ENCODE results near the gene COA8. TPM values are rescaled to one million over a fixed set of nuclear protein-coding genes. Genes with fewer than 3 reads are reported as not detected.

The COA8 gene
- total RNA-seq, 1 donor from 2014 or later: 48.3 TPM

DNA sequence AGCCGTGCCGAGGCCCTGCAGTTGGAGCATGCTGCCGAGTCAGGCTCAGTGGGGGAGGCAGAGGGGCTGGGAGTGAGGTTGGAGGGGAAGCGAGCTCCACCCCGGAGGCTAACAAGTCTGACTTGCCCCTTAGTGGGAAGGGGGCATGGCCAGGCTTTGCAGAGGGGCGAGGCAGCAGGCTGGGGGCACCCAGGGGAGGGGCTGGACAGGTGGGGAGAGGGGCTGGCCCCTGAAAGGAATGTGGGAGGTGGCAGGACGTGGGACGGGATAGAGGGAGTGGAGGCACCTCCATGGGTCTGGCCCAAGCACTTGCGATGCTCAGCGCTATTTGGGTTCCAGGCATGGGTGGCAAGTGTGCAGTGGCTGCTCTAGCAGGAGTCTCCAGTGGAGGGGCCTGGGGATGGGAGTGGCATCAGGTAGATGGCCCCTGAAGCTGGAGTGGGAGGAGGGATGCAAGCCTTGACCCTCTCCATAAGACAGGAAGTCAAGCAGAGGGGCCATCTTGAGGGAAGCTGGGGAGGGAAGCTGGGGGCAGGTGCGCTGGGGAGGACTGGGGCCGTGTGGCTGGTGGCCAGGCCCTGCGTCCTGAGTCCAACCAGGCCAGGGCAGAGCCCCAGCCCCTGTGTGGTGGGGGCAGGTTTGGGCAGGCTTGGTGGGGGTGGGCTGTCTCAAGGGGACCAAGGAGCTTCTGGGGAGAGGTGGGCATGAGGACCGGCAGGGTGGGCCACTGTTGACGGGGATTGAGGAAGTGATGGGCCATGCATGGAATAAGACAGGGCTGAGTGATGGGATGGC, 31.1 kb upstream of the COA8 start:
- no peaks in the 10 kb centered on the region for H3K27me3 ChIP-seq (ENCODE audit: low read depth)
- H3K9me3 ChIP-seq (replicated peaks): no peaks in the 10 kb centered on the region
- no peak for DNase-seq
- no peak overlapping the region for H3K4me3 ChIP-seq
- H3K27ac ChIP-seq (replicated peaks): no peak overlapping the region
- intact Hi-C loops (cut with micrococcal nuclease): no loop called here
- TF ChIP-seq, protein P1, sequence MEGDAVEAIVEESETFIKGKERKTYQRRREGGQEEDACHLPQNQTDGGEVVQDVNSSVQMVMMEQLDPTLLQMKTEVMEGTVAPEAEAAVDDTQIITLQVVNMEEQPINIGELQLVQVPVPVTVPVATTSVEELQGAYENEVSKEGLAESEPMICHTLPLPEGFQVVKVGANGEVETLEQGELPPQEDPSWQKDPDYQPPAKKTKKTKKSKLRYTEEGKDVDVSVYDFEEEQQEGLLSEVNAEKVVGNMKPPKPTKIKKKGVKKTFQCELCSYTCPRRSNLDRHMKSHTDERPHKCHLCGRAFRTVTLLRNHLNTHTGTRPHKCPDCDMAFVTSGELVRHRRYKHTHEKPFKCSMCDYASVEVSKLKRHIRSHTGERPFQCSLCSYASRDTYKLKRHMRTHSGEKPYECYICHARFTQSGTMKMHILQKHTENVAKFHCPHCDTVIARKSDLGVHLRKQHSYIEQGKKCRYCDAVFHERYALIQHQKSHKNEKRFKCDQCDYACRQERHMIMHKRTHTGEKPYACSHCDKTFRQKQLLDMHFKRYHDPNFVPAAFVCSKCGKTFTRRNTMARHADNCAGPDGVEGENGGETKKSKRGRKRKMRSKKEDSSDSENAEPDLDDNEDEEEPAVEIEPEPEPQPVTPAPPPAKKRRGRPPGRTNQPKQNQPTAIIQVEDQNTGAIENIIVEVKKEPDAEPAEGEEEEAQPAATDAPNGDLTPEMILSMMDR (IDR thresholded peaks at IDR 0.05; ENCODE audit: borderline replicate concordance): no peak
- peaks cover 46% of the 10 kb centered on the region for H3K4me1 ChIP-seq
- H3K36me3 ChIP-seq: peaks cover 23% of the 10 kb centered on the region

DNA sequence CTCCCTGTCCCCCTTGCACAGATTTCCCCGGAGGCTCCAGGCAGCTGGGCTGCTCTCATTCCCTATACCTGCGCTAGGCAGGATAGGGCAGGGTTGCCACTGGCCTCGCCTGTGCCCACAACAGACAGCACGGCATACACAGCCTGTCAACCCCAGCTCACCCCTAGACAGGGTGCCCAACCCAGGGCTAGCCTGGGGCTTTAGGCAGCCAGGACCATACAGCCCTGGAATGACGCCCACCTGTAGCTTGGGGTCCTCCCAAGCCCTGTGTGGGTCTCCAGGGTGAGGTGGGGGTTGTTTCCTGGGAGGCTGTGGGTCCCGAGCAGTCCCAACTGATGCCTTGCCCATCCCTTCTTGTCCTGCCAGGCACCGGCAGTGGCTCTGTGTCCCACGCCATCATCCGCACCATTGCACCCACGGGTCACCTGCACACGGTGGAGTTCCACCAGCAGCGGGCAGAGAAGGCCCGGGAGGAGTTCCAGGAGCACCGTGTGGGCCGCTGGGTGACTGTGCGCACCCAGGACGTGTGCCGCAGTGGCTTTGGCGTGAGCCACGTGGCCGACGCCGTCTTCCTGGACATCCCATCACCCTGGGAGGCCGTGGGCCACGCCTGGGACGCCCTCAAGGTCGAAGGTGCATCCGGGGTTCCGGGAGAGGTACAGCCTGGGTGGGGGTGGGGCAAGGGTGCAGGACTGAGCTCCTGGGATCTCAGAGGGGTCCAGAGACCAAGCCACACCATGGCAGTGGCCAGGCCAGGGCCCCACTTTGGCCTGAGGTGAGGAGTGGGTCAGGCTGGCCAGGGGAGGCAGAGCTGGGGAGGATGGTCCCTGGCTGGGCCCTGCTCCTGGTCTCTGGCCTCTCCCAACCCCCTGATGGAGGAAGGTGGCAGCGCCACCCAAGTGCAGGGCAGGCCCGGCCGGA, 30.3 kb upstream of the COA8 start:
- H3K27ac ChIP-seq (replicated peaks): no peak overlapping the region
- no peaks in the 10 kb centered on the region for H3K27me3 ChIP-seq (ENCODE audit: low read depth)
- H3K36me3 ChIP-seq: peaks cover 23% of the 10 kb centered on the region
- DNase-seq: no peak
- no peak overlapping the region for H3K4me3 ChIP-seq
- no peaks in the 10 kb centered on the region for H3K9me3 ChIP-seq (replicated peaks)
- H3K4me1 ChIP-seq: peaks cover 38% of the 10 kb centered on the region
- TF ChIP-seq, protein P1 (IDR thresholded peaks at IDR 0.05; ENCODE audit: borderline replicate concordance): no peak
- intact Hi-C loops (cut with micrococcal nuclease): no loop called here

DNA sequence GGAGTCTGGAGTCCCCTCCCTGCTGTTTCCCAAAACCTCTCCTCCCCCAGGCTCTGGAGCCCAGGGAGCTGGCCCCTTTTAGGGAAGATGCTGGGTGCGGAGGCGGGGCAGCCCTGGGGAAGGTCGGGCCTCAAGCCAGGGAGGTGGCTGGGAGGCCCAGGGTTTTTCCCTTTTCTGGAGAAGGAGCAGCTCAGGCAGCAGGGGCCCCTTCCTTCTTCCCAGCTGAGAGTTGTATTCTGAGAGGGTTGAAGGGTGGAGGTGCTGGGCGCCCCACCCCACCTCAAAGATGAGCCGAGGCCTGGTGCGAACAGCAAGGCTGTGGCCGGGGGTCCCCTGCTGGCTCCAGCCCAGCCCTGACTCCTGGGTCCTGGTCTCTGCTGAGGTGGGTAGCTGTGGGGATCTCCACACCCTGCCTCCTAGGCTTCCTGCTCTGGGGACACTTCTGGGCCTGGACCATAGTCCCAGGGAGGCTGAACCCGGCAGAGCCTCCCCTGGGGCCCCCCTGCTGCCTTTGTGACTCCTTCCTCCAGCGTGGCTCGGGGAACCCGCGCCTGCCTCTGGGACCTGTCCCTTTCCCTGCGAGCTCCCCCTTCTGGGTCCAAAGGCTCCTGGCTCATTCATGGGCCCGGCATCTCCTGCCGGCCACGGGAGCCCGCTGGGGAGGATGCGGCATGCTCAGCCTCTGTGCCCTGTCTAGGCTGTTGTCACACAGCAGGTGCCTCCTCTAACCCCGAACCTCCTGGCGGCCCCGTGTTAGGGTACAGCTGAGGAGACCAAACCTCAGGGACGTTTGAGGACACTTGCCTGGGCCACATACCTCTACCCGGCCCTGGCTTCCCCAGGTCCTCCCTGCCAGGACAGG, 29.4 kb upstream of the COA8 start:
- no peaks in the 10 kb centered on the region for H3K27me3 ChIP-seq (ENCODE audit: low read depth)
- no peak for DNase-seq
- peaks cover 34% of the 10 kb centered on the region for H3K4me1 ChIP-seq
- H3K36me3 ChIP-seq: peaks cover 23% of the 10 kb centered on the region
- intact Hi-C loops (cut with micrococcal nuclease): no loop called here
- no peak overlapping the region for H3K4me3 ChIP-seq
- TF ChIP-seq, protein P1 (IDR thresholded peaks at IDR 0.05; ENCODE audit: borderline replicate concordance): no peak
- H3K9me3 ChIP-seq (replicated peaks): no peaks in the 10 kb centered on the region
- H3K27ac ChIP-seq (replicated peaks): no peak overlapping the region

DNA sequence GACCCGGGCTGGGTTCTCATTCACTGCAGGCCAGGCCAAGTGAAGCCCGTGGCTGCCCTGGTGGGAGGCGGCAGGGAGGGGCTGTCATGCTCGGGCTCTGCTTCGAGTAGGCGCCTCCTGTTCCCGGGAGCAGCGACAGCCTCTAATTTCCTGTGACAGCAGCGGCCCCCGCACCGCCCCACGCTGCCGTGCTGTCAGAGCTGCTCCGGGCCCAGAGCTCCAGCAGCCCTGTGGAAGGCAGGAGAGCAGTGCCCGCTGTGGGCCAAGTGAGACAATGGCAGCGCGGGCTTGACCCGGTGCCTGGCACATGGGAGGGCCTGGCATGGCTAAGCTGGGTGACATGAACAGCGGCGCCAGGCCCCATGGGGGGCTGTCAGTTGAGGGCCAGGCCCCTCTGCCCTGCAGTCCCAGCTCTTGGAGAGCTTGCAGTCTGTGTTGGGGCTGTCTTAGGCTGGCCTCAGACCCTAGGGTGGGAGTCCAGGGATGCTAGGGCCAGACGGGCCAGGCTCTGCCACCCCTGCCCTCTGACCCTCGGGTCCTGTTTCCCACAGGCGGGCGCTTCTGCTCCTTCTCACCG, 28.7 kb upstream of the COA8 start:
- no peak for DNase-seq
- H3K4me1 ChIP-seq: peaks cover 36% of the 10 kb centered on the region
- no peak overlapping the region for H3K27ac ChIP-seq (replicated peaks)
- intact Hi-C loops (cut with micrococcal nuclease): no loop called here
- H3K36me3 ChIP-seq: peaks cover 23% of the 10 kb centered on the region
- no peak overlapping the region for H3K4me3 ChIP-seq
- H3K9me3 ChIP-seq (replicated peaks): no peaks in the 10 kb centered on the region
- TF ChIP-seq, protein P1 (IDR thresholded peaks at IDR 0.05; ENCODE audit: borderline replicate concordance): no peak
- H3K27me3 ChIP-seq (ENCODE audit: low read depth): no peaks in the 10 kb centered on the region

All from left ventricle myocardium inferior (tissue), 1 donor.